Effector memory CD4-positive, alpha-beta T cell (primary cell): ENCODE data around the gene NAGPA.
"Not testable (repeated sequence)": the region's sequence is repeated elsewhere in the genome, so short reads cannot be mapped to it uniquely, and the experiment has no call there.

Source experiments
- DNase-seq, 3 donors: peaks; one replicate each; pipeline ENCODE4 v3.0.0-alpha.2; 2020
- H3K27ac ChIP-seq: 2 replicates; pipeline ENCODE4 v1.7.0; 2013; ENCODE audit warnings: mild to moderate bottlenecking, low read length, moderate library complexity; ENCODE audit not compliant: insufficient read depth, poor library complexity, severe bottlenecking
- H3K27me3 ChIP-seq: replicated peaks from 2 replicates; pipeline ENCODE4 v1.7.0; 2013; ENCODE audit warnings: mild to moderate bottlenecking, low read length; ENCODE audit not compliant: insufficient read depth, control insufficient read depth, poor library complexity, severe bottlenecking
- H3K36me3 ChIP-seq: 2 replicates; pipeline ENCODE4 v1.7.0; 2013; ENCODE audit warnings: mild to moderate bottlenecking, low read length, moderate library complexity; ENCODE audit not compliant: control insufficient read depth, insufficient read depth
- H3K4me1 ChIP-seq: 2 replicates; pipeline ENCODE4 v1.7.0; 2013; ENCODE audit warnings: low read length, mild to moderate bottlenecking; ENCODE audit not compliant: control insufficient read depth, insufficient read depth, poor library complexity, severe bottlenecking
- H3K4me3 ChIP-seq: 2 replicates; pipeline ENCODE4 v1.7.0; 2013; ENCODE audit warnings: low read length, low read depth, mild to moderate bottlenecking; ENCODE audit not compliant: insufficient read depth, poor library complexity, severe bottlenecking
- H3K9me3 ChIP-seq: 2 replicates; pipeline ENCODE4 v1.7.0; 2013; ENCODE audit warnings: mild to moderate bottlenecking, low read length, moderate library complexity; ENCODE audit not compliant: control insufficient read depth
- total RNA-seq, 3 donors: gene quantifications; one replicate each; lab custom pipeline; 2026; lab: John Stamatoyannopoulos, UW

Gene NAGPA
- 19.5 to 27.1 (median 24.6) reads per million in 3 donors for total RNA-seq

GRCh38 chr16:5033256-5034166 is at the start of gene NAGPA:
Gene NAGPA (minus strand): TSS chr16:5033935. CDS start chr16:5033914, 21 bp downstream.
- peak within 1 kb of the TSS; percentile 47 for H3K27ac ChIP-seq
- H3K4me1 ChIP-seq: peaks cover 12% of the 10 kb centered on the region
- H3K36me3 ChIP-seq: peaks cover 6% of the 10 kb centered on the region
- DNase-seq: peak; percentile 65 to 74 (median 73)
- peak within 1 kb of the TSS; percentile 83 for H3K4me3 ChIP-seq
- H3K9me3 ChIP-seq: no peaks in the 10 kb centered on the region
- H3K27me3 ChIP-seq: no peaks in the 10 kb centered on the region

- H3K9me3 ChIP-seq, H3K27ac ChIP-seq, DNase-seq, H3K4me3 ChIP-seq, H3K4me1 ChIP-seq, H3K27me3 ChIP-seq: not testable (repeated sequence)
- peaks cover 18% of the 10 kb centered on the region for H3K36me3 ChIP-seq
Measured at GRCh38 chr16:5080996-5081395, 47.3 kb upstream of the NAGPA start.

GRCh38 chr16:5080461-5080860 is 46.7 kb upstream of the NAGPA start:
- not testable (repeated sequence) for H3K4me3 ChIP-seq, H3K27ac ChIP-seq, H3K4me1 ChIP-seq, DNase-seq, H3K9me3 ChIP-seq, H3K27me3 ChIP-seq
- H3K36me3 ChIP-seq: peaks cover 23% of the 10 kb centered on the region

- no peak for DNase-seq
Measured at GRCh38 chr16:5078626-5079025, 44.9 kb upstream of the NAGPA start.

GRCh38 chr16:5077304-5077703 is 43.6 kb upstream of the NAGPA start:
- H3K36me3 ChIP-seq: peaks cover 30% of the 10 kb centered on the region
- H3K4me3 ChIP-seq: no peak overlapping the region
- peaks cover 5% of the 10 kb centered on the region for H3K4me1 ChIP-seq
- no peak for DNase-seq
- H3K27ac ChIP-seq: no peak overlapping the region
- H3K27me3 ChIP-seq: no peaks in the 10 kb centered on the region
- H3K9me3 ChIP-seq: no peaks in the 10 kb centered on the region

More at GRCh38 chr16:5078626-5079025, 44.9 kb upstream of the NAGPA start:
- Histone ChIP-seq H3K27ac (no peak overlapping the region), H3K27me3 (no peaks in the 10 kb centered on the region), H3K4me1 (no peaks in the 10 kb centered on the region), H3K4me3 (no peak overlapping the region), H3K9me3 (no peaks in the 10 kb centered on the region), H3K36me3 (peaks cover 30% of the 10 kb centered on the region)

- no peaks in the 10 kb centered on the region for H3K9me3 ChIP-seq
- no peaks in the 10 kb centered on the region for H3K27me3 ChIP-seq
- no peak for DNase-seq
- peaks cover 11% of the 10 kb centered on the region for H3K4me1 ChIP-seq
- H3K4me3 ChIP-seq: no peak overlapping the region
- no peak overlapping the region for H3K27ac ChIP-seq
- H3K36me3 ChIP-seq: peaks cover 27% of the 10 kb centered on the region
Measured at GRCh38 chr16:5075637-5076036, 41.9 kb upstream of the NAGPA start.

- not testable (repeated sequence) for H3K27ac ChIP-seq, DNase-seq
- H3K36me3 ChIP-seq: peaks cover 27% of the 10 kb centered on the region
Measured at GRCh38 chr16:5073771-5074170, 40.0 kb upstream of the NAGPA start.

GRCh38 chr16:5073279-5073629 is 39.5 kb upstream of the NAGPA start:
- H3K4me3 ChIP-seq: no peak overlapping the region
- no peaks in the 10 kb centered on the region for H3K27me3 ChIP-seq
- peaks cover 27% of the 10 kb centered on the region for H3K36me3 ChIP-seq
- H3K4me1 ChIP-seq: peaks cover 11% of the 10 kb centered on the region
- no peaks in the 10 kb centered on the region for H3K9me3 ChIP-seq
- no peak for DNase-seq
- H3K27ac ChIP-seq: no peak overlapping the region

More at GRCh38 chr16:5073771-5074170, 40.0 kb upstream of the NAGPA start:
- not testable (repeated sequence) for H3K27me3 ChIP-seq, H3K4me3 ChIP-seq, H3K9me3 ChIP-seq
- H3K4me1 ChIP-seq: peaks cover 11% of the 10 kb centered on the region

- Histone ChIP-seq H3K36me3 (peaks cover 23% of the 10 kb centered on the region), H3K27ac (peak overlapping the region; percentile 80), H3K9me3 (no peaks in the 10 kb centered on the region), H3K27me3 (no peaks in the 10 kb centered on the region), H3K4me1 (peaks cover 11% of the 10 kb centered on the region), H3K4me3 (peak overlapping the region; percentile 76)
- DNase-seq: no peak
Measured at GRCh38 chr16:5072334-5073278, 38.9 kb upstream of the NAGPA start.
